ENCODE results near the gene NRIP1. TPM values are rescaled to one million over a fixed set of nuclear protein-coding genes. Genes with fewer than 3 reads are reported as not detected.

NRIP1 gene
- total RNA-seq, 1 donor from 2014 or later: 72.1 TPM

DNA sequence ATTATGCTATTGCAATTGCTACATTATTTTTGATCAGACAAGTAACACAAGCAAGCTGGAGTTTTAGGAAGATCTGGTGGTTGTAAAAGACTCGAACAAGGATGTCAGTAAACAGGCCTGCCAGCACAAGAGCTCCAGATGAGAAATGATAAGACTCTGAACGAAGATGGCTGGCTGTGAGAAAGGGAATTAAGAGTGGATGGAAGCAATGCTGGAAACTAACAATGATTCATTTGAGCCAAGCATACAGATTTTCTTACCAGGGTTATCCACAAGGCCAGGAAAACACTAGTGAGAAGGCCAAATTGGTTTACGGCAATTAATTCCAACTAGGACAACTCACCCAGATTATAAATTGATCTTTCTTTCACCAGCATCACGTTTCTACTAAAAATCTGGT is 54.2 kb downstream of the NRIP1 start:
- Mint-ChIP-seq H3K27ac (ENCODE audit: unreplicated experiment) (no peak overlapping the region), H3K4me3 (ENCODE audit: unreplicated experiment) (no peak overlapping the region)

GRCh38 chr21:15009837-15010363 is 54.9 kb downstream of the NRIP1 start:
- Mint-ChIP-seq H3K27ac (ENCODE audit: unreplicated experiment) (no peak overlapping the region), H3K27me3 (ENCODE audit: unreplicated experiment) (no peaks in the 10 kb centered on the region), H3K9me3 (ENCODE audit: unreplicated experiment) (no peaks in the 10 kb centered on the region), H3K4me3 (ENCODE audit: unreplicated experiment) (no peak overlapping the region), H3K36me3 (ENCODE audit: low read depth, unreplicated experiment) (peaks cover 3% of the 10 kb centered on the region), H3K4me1 (ENCODE audit: unreplicated experiment) (peaks cover 31% of the 10 kb centered on the region)
- TF ChIP-seq CTCF (IDR thresholded peaks at IDR 0.05; ENCODE audit: unreplicated experiment): no peak
- no peak for DNase-seq (ENCODE audit: low spot score)

More for the DNA sequence above, 54.2 kb downstream of the NRIP1 start:
- DNase-seq (ENCODE audit: low spot score): no peak
- Mint-ChIP-seq H3K4me1 (ENCODE audit: unreplicated experiment) (peaks cover 24% of the 10 kb centered on the region), H3K27me3 (ENCODE audit: unreplicated experiment) (no peaks in the 10 kb centered on the region), H3K36me3 (ENCODE audit: low read depth, unreplicated experiment) (peaks cover 3% of the 10 kb centered on the region), H3K9me3 (ENCODE audit: unreplicated experiment) (no peaks in the 10 kb centered on the region)
- no peak for TF ChIP-seq CTCF (IDR thresholded peaks at IDR 0.05; ENCODE audit: unreplicated experiment)

DNA sequence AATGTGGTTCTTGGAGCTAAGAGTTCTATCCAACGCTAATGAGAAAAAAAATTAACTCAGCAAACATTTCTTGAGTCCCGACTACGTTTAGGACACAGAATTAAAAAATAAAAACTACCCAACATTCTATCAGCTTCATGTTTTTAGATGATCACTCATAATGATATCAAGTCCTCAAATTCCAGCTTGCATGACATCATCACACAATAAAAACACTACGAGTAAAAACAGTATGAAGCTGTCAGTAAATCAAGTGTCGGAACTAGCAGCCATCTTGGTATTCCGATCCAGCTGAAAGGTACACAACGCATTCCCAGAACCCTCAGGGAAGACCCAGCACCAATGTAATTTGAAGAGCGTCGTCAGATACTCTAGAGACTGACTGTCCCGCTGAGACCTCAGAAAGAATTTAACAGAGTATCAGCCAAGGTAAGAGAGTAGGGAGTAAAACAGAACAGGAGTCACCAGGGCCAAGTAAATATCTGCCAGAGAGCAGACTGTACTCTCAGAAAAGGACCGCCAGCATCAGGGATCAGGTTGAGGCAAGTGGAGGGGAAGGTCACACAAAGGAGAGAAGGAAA is 57.0 kb downstream of the NRIP1 start:
- peaks cover 38% of the 10 kb centered on the region for H3K4me1 Mint-ChIP-seq (ENCODE audit: unreplicated experiment)
- TF ChIP-seq CTCF (IDR thresholded peaks at IDR 0.05; ENCODE audit: unreplicated experiment): no peak
- no peaks in the 10 kb centered on the region for H3K27me3 Mint-ChIP-seq (ENCODE audit: unreplicated experiment)

GRCh38 chr21:15006594-15007230 is 58.1 kb downstream of the NRIP1 start:
- TF ChIP-seq CTCF (IDR thresholded peaks at IDR 0.05; ENCODE audit: unreplicated experiment): no peak
- DNase-seq (ENCODE audit: low spot score): no peak
- peaks cover 38% of the 10 kb centered on the region for H3K4me1 Mint-ChIP-seq (ENCODE audit: unreplicated experiment)
- H3K36me3 Mint-ChIP-seq (ENCODE audit: low read depth, unreplicated experiment): peaks cover 3% of the 10 kb centered on the region
- H3K9me3 Mint-ChIP-seq (ENCODE audit: unreplicated experiment): no peaks in the 10 kb centered on the region
- H3K27ac Mint-ChIP-seq (ENCODE audit: unreplicated experiment): no peak overlapping the region
- no peaks in the 10 kb centered on the region for H3K27me3 Mint-ChIP-seq (ENCODE audit: unreplicated experiment)
- H3K4me3 Mint-ChIP-seq (ENCODE audit: unreplicated experiment): no peak overlapping the region

More for the DNA sequence above, 57.0 kb downstream of the NRIP1 start:
- H3K27ac Mint-ChIP-seq (ENCODE audit: unreplicated experiment): no peak overlapping the region
- no peaks in the 10 kb centered on the region for H3K9me3 Mint-ChIP-seq (ENCODE audit: unreplicated experiment)
- H3K4me3 Mint-ChIP-seq (ENCODE audit: unreplicated experiment): no peak overlapping the region
- DNase-seq (ENCODE audit: low spot score): no peak
- peaks cover 3% of the 10 kb centered on the region for H3K36me3 Mint-ChIP-seq (ENCODE audit: low read depth, unreplicated experiment)

- H3K36me3 Mint-ChIP-seq (ENCODE audit: low read depth, unreplicated experiment): peaks cover 3% of the 10 kb centered on the region
- no peak overlapping the region for H3K27ac Mint-ChIP-seq (ENCODE audit: unreplicated experiment)
- DNase-seq (ENCODE audit: low spot score): no peak
- H3K9me3 Mint-ChIP-seq (ENCODE audit: unreplicated experiment): no peaks in the 10 kb centered on the region
- no peak overlapping the region for H3K4me3 Mint-ChIP-seq (ENCODE audit: unreplicated experiment)
- no peaks in the 10 kb centered on the region for H3K27me3 Mint-ChIP-seq (ENCODE audit: unreplicated experiment)
- H3K4me1 Mint-ChIP-seq (ENCODE audit: unreplicated experiment): peaks cover 38% of the 10 kb centered on the region
- TF ChIP-seq CTCF (IDR thresholded peaks at IDR 0.05; ENCODE audit: unreplicated experiment): no peak
Measured at GRCh38 chr21:15005391-15005790, 59.4 kb downstream of the NRIP1 start.
